GM21526 (cell line): ENCODE data around the gene DIDO1.
"Not testable (repeated sequence)": the region's sequence is repeated elsewhere in the genome, so short reads cannot be mapped to it uniquely, and the experiment has no call there.

Experiments
- ATAC-seq: cut with Tn5 transposase; IDR thresholded peaks from one replicate; pipeline ENCODE4 v1.9.1; 2021; ENCODE audit warnings: moderate library complexity; ENCODE audit not compliant: unreplicated experiment, low FRiP score

DIDO1 gene

GRCh38 chr20:62962891-62963613, 36.7 kb upstream of the DIDO1 start:
- no peak for ATAC-seq

- ATAC-seq = no peak
Observed at GRCh38 chr20:62962221-62962879, 36.0 kb upstream of the DIDO1 start.

- ATAC-seq = no peak
Observed at GRCh38 chr20:62961799-62962198, 35.5 kb upstream of the DIDO1 start.

- no peak for ATAC-seq
Observed at GRCh38 chr20:62961310-62961783, 35.0 kb upstream of the DIDO1 start.

- ATAC-seq = not testable (repeated sequence)
Observed at GRCh38 chr20:62960446-62961309, 34.4 kb upstream of the DIDO1 start.

- no peak for ATAC-seq
Observed at GRCh38 chr20:62959998-62960436, 33.7 kb upstream of the DIDO1 start.

GRCh38 chr20:62959101-62959971, 33.0 kb upstream of the DIDO1 start:
- ATAC-seq = no peak

- ATAC-seq = no peak
Observed at GRCh38 chr20:62958388-62959100, 32.2 kb upstream of the DIDO1 start.

GRCh38 chr20:62957136-62958117, 31.1 kb upstream of the DIDO1 start:
- no peak for ATAC-seq

GRCh38 chr20:62956387-62957135, 30.3 kb upstream of the DIDO1 start:
- no peak for ATAC-seq

GRCh38 chr20:62955519-62956386, 29.4 kb upstream of the DIDO1 start:
- no peak for ATAC-seq

GRCh38 chr20:62953839-62954703, 27.8 kb upstream of the DIDO1 start:
- ATAC-seq = peak; percentile 69

GRCh38 chr20:62952968-62953838, 26.9 kb upstream of the DIDO1 start:
- ATAC-seq = no peak

GRCh38 chr20:62952373-62952967, 26.2 kb upstream of the DIDO1 start, which contains the start of gene SLC17A9:
Gene SLC17A9 (plus strand): TSS chr20:62952709. CDS start chr20:62952831, 122 bp downstream.
- ATAC-seq = peak; percentile 40
